Erythroblast (primary cell): ENCODE data around the gene TAF11L2.

Source experiments
- GATA1 ChIP-seq: IDR thresholded peaks from 2 replicates; pipeline ENCODE4 v1.6.1; 2011; ENCODE audit warnings: low read depth, mild to moderate bottlenecking, control low read depth, low read length, moderate library complexity
- POLR2A ChIP-seq: IDR thresholded peaks from 2 replicates; pipeline ENCODE4 v1.6.1; 2011; ENCODE audit warnings: mild to moderate bottlenecking, low read length

DNA sequence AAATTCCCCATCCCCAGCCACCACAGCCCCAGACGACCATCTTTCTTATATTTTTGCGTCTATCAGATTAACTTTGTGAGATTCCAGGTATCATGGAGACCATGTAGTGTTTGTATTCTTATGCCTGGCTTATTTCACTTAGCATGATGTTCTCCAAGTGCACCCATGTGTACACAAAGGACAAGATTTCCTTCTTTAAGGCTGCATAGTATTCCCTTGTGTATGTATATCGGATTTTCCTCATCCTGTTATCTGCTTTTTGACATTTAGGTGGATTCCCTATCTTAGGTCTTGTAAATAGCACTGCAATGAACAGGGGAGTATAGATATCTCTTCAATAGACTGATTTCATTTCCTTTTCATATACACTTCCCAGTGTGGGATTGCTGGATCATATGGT, 5.3 kb upstream of the TAF11L2 start:
- TF ChIP-seq POLR2A: no peak
- TF ChIP-seq GATA1: no peak
